Osteoblast (primary cell): ENCODE data around the gene SETD2. TPM values are rescaled to one million over a fixed set of nuclear protein-coding genes. Genes with fewer than 3 reads are reported as not detected.

Source experiments
- DNase-seq: peaks from one replicate; pipeline ENCODE4 v3.0.0; 2011; ENCODE audit warnings: low spot score, mixed read lengths; ENCODE audit not compliant: insufficient read length; ENCODE audit errors: missing footprints
- H2AFZ ChIP-seq: 2 replicates; pipeline ENCODE4 v1.6.0; 2011; ENCODE audit warnings: mild to moderate bottlenecking, low read length
- H3K27ac ChIP-seq: 2 replicates; pipeline ENCODE4 v1.5.1; 2011; ENCODE audit warnings: mild to moderate bottlenecking, low read depth, low read length, moderate library complexity
- H3K27me3 ChIP-seq: 2 replicates; pipeline ENCODE4 v1.6.0; 2012; ENCODE audit warnings: mild to moderate bottlenecking, control low read depth, inconsistent platforms, low read length, moderate library complexity; ENCODE audit not compliant: insufficient read depth
- H3K36me3 ChIP-seq: 2 replicates; pipeline ENCODE4 v1.5.1; 2011; ENCODE audit warnings: mild to moderate bottlenecking, low read length, control low read depth, moderate library complexity; ENCODE audit not compliant: insufficient read depth
- H3K4me1 ChIP-seq: 2 replicates; pipeline ENCODE4 v1.5.1; 2011; ENCODE audit warnings: mild to moderate bottlenecking, low read length, control low read depth, moderate library complexity; ENCODE audit not compliant: insufficient read depth
- H3K4me2 ChIP-seq: 2 replicates; pipeline ENCODE4 v1.6.0; 2011; ENCODE audit warnings: mild to moderate bottlenecking, low read length; ENCODE audit not compliant: insufficient read depth
- H3K4me3 ChIP-seq: fragments of 200-600 bp; sonication (generic); 3 replicates; pipeline ENCODE4 v1.5.1; 2012; ENCODE audit warnings: mild to moderate bottlenecking, low read length, inconsistent platforms; ENCODE audit not compliant: insufficient read depth
- H3K79me2 ChIP-seq: 2 replicates; pipeline ENCODE4 v1.6.0; 2012; ENCODE audit warnings: mild to moderate bottlenecking, low read length, control low read depth, inconsistent platforms; ENCODE audit not compliant: insufficient read depth
- H3K9me3 ChIP-seq: 2 replicates; pipeline ENCODE4 v1.5.1; 2011; ENCODE audit warnings: low read depth, low read length, control low read depth
- H4K20me1 ChIP-seq: 2 replicates; pipeline ENCODE4 v1.6.0; 2012; ENCODE audit warnings: mild to moderate bottlenecking, low read length, control low read depth; ENCODE audit not compliant: insufficient read depth
- total RNA-seq: library from RNA; depleted of rRNA; stranded (reverse); fragments of >200 nt; gene quantifications from 2 replicates; pipeline ENCODE4 v1.2.3, GENCODE V29; 2012
- TF ChIP-seq, protein P1 (sequence below): IDR thresholded peaks from 2 replicates; pipeline ENCODE4 v1.5.1; 2011; ENCODE audit warnings: mild to moderate bottlenecking, low read depth, low read length, moderate library complexity; ENCODE audit errors: extremely low read depth

Gene SETD2
- total RNA-seq, 1 donor: 39.8 TPM

DNA sequence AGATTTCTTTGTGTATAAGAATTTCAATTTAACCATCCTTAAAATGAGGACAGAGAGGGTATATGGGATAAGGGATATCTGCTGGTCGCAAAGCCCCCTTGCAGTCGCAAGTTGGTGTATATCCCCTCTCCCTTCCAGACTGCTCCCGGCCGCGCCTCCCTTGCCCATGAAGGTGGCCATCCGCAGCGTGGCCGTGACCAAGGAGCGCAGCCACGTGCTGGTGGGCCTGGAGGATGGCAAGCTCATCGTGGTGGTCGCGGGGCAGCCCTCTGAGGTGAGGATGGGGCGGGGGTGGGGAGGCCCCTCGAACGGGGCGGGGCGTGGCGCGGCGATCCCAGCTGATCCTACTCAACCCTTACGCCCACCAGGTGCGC is 155.1 kb downstream of the SETD2 start:
- H3K27me3 ChIP-seq: no peaks in the 10 kb centered on the region
- peak overlapping the region; percentile 56 for H2AFZ ChIP-seq
- H3K4me1 ChIP-seq: peaks cover 15% of the 10 kb centered on the region
- peak overlapping the region; percentile 75 for H3K4me3 ChIP-seq
- no peaks in the 10 kb centered on the region for H3K79me2 ChIP-seq
- no peaks in the 10 kb centered on the region for H4K20me1 ChIP-seq
- DNase-seq: no peak
- H3K9me3 ChIP-seq: no peaks in the 10 kb centered on the region
- TF ChIP-seq, protein P1, sequence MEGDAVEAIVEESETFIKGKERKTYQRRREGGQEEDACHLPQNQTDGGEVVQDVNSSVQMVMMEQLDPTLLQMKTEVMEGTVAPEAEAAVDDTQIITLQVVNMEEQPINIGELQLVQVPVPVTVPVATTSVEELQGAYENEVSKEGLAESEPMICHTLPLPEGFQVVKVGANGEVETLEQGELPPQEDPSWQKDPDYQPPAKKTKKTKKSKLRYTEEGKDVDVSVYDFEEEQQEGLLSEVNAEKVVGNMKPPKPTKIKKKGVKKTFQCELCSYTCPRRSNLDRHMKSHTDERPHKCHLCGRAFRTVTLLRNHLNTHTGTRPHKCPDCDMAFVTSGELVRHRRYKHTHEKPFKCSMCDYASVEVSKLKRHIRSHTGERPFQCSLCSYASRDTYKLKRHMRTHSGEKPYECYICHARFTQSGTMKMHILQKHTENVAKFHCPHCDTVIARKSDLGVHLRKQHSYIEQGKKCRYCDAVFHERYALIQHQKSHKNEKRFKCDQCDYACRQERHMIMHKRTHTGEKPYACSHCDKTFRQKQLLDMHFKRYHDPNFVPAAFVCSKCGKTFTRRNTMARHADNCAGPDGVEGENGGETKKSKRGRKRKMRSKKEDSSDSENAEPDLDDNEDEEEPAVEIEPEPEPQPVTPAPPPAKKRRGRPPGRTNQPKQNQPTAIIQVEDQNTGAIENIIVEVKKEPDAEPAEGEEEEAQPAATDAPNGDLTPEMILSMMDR: no peak
- H3K4me2 ChIP-seq: peak overlapping the region; percentile 91
- H3K36me3 ChIP-seq: no peaks in the 10 kb centered on the region
- no peak overlapping the region for H3K27ac ChIP-seq

DNA sequence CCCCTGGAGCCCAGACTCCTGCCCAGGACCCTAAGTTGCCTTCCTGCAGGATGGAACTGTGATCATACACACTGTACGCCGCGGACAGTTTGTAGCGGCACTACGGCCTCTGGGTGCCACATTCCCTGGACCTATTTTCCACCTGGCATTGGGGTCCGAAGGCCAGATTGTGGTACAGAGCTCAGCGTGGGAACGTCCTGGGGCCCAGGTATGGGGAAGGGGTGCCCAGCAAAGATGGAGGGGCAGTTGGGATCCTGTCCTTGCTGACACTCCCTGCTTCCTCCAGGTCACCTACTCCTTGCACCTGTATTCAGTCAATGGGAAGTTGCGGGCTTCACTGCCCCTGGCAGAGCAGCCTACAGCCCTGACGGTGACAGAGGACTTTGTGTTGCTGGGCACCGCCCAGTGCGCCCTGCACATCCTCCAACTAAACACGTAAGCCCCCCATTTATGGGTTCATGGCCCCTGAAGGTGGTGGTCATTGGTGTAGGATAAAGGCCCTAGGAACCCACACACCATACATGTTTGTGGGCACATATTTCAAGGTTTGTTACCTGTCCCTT is 155.6 kb downstream of the SETD2 start:
- DNase-seq: peak; percentile 65
- H3K79me2 ChIP-seq: no peaks in the 10 kb centered on the region
- no peak overlapping the region for H3K27ac ChIP-seq
- H3K4me2 ChIP-seq: peak overlapping the region; percentile 91
- H2AFZ ChIP-seq: no peak overlapping the region
- no peaks in the 10 kb centered on the region for H3K36me3 ChIP-seq
- TF ChIP-seq, protein P1: no peak
- no peaks in the 10 kb centered on the region for H3K27me3 ChIP-seq
- H3K4me1 ChIP-seq: peaks cover 15% of the 10 kb centered on the region
- H3K9me3 ChIP-seq: no peaks in the 10 kb centered on the region
- no peak overlapping the region for H3K4me3 ChIP-seq
- H4K20me1 ChIP-seq: no peaks in the 10 kb centered on the region

DNA sequence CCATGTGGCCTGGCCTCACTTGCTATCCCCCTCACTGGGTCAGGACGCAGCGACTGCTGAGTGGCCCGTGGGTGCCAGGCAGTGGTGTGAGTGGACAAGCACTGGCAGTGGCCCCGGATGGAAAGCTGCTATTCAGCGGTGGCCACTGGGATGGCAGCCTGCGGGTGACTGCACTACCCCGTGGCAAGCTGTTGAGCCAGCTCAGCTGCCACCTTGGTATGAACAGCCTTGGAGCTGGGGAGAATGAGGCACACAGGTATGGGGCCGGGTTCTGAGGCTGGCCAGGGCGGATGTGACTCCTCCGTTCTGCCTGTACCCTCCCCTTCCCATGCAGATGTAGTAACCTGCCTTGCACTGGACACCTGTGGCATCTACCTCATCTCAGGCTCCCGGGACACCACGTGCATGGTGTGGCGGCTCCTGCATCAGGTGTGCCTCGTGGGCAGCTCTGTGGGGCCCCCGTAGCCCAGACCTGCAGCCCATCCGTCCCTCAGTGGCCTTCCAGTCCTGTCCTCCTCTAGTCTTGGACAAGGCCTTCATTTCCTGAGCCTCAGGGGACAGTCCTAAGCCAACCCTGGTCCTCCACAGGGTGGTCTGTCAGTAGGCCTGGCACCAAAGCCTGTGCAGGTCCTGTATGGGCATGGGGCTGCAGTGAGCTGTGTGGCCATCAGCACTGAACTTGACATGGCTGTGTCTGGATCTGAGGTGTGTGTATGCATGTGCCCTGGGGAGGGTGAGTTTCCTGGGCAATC is 156.3 kb downstream of the SETD2 start:
- Histone ChIP-seq H3K27ac (no peak overlapping the region), H3K36me3 (no peaks in the 10 kb centered on the region), H3K79me2 (no peaks in the 10 kb centered on the region), H3K9me3 (no peaks in the 10 kb centered on the region), H4K20me1 (no peaks in the 10 kb centered on the region), H2AFZ (no peak overlapping the region), H3K27me3 (no peaks in the 10 kb centered on the region), H3K4me2 (no peak overlapping the region), H3K4me3 (no peak overlapping the region), H3K4me1 (peaks cover 15% of the 10 kb centered on the region)
- DNase-seq: peak; percentile 82
- TF ChIP-seq, protein P1: no peak

DNA sequence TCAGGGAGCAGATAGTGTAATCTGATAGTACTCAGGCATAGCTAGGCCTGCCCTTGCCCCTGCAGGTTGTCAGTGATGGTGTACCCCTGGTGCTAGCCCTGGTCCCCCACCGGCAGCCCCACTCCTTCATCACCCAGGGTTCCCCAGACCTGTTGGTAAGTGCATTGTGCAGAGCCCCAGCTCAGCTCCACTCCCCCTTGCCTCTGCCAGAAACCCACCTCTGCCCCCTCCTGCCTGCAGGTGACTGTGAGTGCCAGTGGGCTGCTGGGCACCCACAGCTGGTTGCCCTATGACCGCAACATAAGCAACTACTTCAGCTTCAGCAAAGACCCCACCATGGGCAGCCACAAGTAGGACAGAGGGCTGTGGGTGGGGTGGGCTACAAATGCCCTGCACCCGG is 156.9 kb downstream of the SETD2 start:
- Histone ChIP-seq H3K9me3 (no peaks in the 10 kb centered on the region), H3K27ac (no peak overlapping the region), H2AFZ (no peak overlapping the region), H3K4me2 (no peak overlapping the region), H3K27me3 (no peaks in the 10 kb centered on the region), H3K4me3 (no peak overlapping the region), H3K79me2 (no peaks in the 10 kb centered on the region), H3K36me3 (no peaks in the 10 kb centered on the region), H4K20me1 (no peaks in the 10 kb centered on the region), H3K4me1 (peaks cover 15% of the 10 kb centered on the region)
- TF ChIP-seq, protein P1: no peak
- peak; percentile 91 for DNase-seq
